PC-3 (cell line): ENCODE measurements around the gene MAN1B1. TPM values are rescaled to one million over a fixed set of nuclear protein-coding genes. Genes with fewer than 3 reads are reported as not detected.

Experiments used
- ATAC-seq: fragments of 200-7000 bp; cut with Tn5 transposase; 2 replicates; pipeline ENCODE4 v1.9.1; 2020; ENCODE audit warnings: mild to moderate bottlenecking, moderate library complexity
- BruUV-seq: library from RNA; stranded (reverse); fragments of 400-500 nt; replicated peaks from 2 replicates; lab custom pipeline; 2021; lab: Mats Ljungman, UMichigan
- CTCF ChIA-PET: fragments of 300-600 bp; sonication (Branson Sonifier 250); formaldehyde crosslinking; loops from one replicate; lab custom pipeline; 2022; ENCODE audit warnings: antibody characterized with exemption; lab: Charles Lee
- POLR2A ChIA-PET: fragments of 300-600 bp; sonication (Branson Sonifier 250); formaldehyde crosslinking; loops from one replicate; lab custom pipeline; 2022; ENCODE audit warnings: antibody characterized with exemption; ENCODE audit not compliant: unreplicated experiment; lab: Charles Lee
- DNase-seq: peaks from one replicate; pipeline ENCODE4 v3.0.0-alpha.2; 2015
- H2AFZ ChIP-seq: fragments of 300-600 bp; sonication (generic); 2 replicates; pipeline ENCODE4 v1.6.0; 2016; ENCODE audit warnings: antibody characterized with exemption, low read length
- H3F3A ChIP-seq: fragments of 300-600 bp; sonication (generic); one replicate; pipeline ENCODE4 v1.6.0; 2017; ENCODE audit warnings: antibody characterized with exemption, low read length, control low read depth, mild to moderate bottlenecking; ENCODE audit not compliant: unreplicated experiment
- H3K27ac ChIP-seq: fragments of 300-600 bp; sonication (generic); 2 replicates; pipeline ENCODE4 v1.5.1; 2016; ENCODE audit warnings: mild to moderate bottlenecking, low read length
- H3K27me3 ChIP-seq: fragments of 300-600 bp; sonication (generic); 2 replicates; pipeline ENCODE4 v1.6.1; 2016; ENCODE audit warnings: low read length, mixed read lengths
- H3K36me3 ChIP-seq: fragments of 300-600 bp; sonication (generic); 2 replicates; pipeline ENCODE4 v1.6.1; 2016; ENCODE audit warnings: low read depth, mixed run types, low read length, mixed read lengths
- H3K4me1 ChIP-seq: fragments of 300-600 bp; sonication (generic); 2 replicates; pipeline ENCODE4 v1.5.1; 2016; ENCODE audit warnings: low read length; ENCODE audit not compliant: insufficient read depth
- H3K4me2 ChIP-seq: fragments of 300-600 bp; sonication (generic); 2 replicates; pipeline ENCODE4 v1.6.0; 2016; ENCODE audit warnings: low read length
- H3K4me3 ChIP-seq: fragments of 300-600 bp; sonication (generic); 2 replicates; pipeline ENCODE4 v1.5.1; 2016; ENCODE audit warnings: mild to moderate bottlenecking, low read length, mixed read lengths
- H3K79me2 ChIP-seq: fragments of 300-600 bp; sonication (generic); 2 replicates; pipeline ENCODE4 v1.6.1; 2017; ENCODE audit warnings: low read length, mixed read lengths
- H3K9ac ChIP-seq: fragments of 300-600 bp; sonication (generic); 2 replicates; pipeline ENCODE4 v1.6.0; 2016; ENCODE audit warnings: mild to moderate bottlenecking, low read length
- H3K9me2 ChIP-seq: fragments of 300-600 bp; sonication (generic); replicated peaks from 2 replicates; pipeline ENCODE4 v1.6.1; 2016; ENCODE audit warnings: mixed run types, low read length, mixed read lengths
- H3K9me3 ChIP-seq: fragments of 300-600 bp; sonication (generic); 2 replicates; pipeline ENCODE4 v1.6.1; 2016; ENCODE audit warnings: low read length, mixed read lengths
- H4K20me1 ChIP-seq: fragments of 300-600 bp; sonication (generic); 2 replicates; pipeline ENCODE4 v1.6.1; 2016; ENCODE audit warnings: low read length, mixed read lengths
- CTCF ChIP-seq: fragments of 300-600 bp; sonication (generic); conservative IDR thresholded peaks from 2 replicates; pipeline ENCODE4 v1.5.1; 2017; ENCODE audit warnings: antibody characterized with exemption, low read depth, mild to moderate bottlenecking, low read length
- EZH2 ChIP-seq: fragments of 300-600 bp; sonication (generic); IDR thresholded peaks from one replicate; pipeline ENCODE4 v1.6.1; 2017; ENCODE audit warnings: antibody characterized with exemption, mild to moderate bottlenecking, low read length; ENCODE audit not compliant: unreplicated experiment
- EZH2phosphoT487 ChIP-seq: fragments of 300-600 bp; sonication (generic); IDR thresholded peaks from 2 replicates; pipeline ENCODE4 v1.6.1; 2018; ENCODE audit warnings: mild to moderate bottlenecking, antibody characterized with exemption, low read length, borderline replicate concordance
- intact Hi-C: fragments of 100-400 bp; cut with micrococcal nuclease; formaldehyde crosslinking; loops from 2 replicates; pipeline ENCODE4 v1.9.0; 2023
- total RNA-seq: library from RNA; depleted of rRNA; stranded (reverse); fragments of >200 nt; gene quantifications from 2 replicates; pipeline ENCODE4 v1.2.3, GENCODE V29; 2014

The MAN1B1 gene
- total RNA-seq, 1 experiment from 2014 or later, result 65.5 TPM

GRCh38 chr9:137044502-137045177 lies 42.1 kb upstream of the MAN1B1 start:
- intact Hi-C loops, result no loop called here
- peak overlapping the region; percentile 76 for H3K4me3 ChIP-seq
- ATAC-seq (peak; percentile 53), DNase-seq (peak; percentile 45)
- BruUV-seq, result no TSS peak
- no peaks in the 10 kb centered on the region for H3K9me2 ChIP-seq
- POLR2A ChIA-PET, result no interaction called here
- no peaks in the 10 kb centered on the region for H3K27me3 ChIP-seq
- no peak overlapping the region for H2AFZ ChIP-seq
- H3K79me2 ChIP-seq, result peaks cover 24% of the 10 kb centered on the region
- H3K4me1 ChIP-seq, result peaks cover 9% of the 10 kb centered on the region; the same call in 1 of the 2 replicates
- H3K27ac ChIP-seq, result no peak overlapping the region
- H3K9ac ChIP-seq, result peak overlapping the region; percentile 44; the same call in 1 of the 2 replicates
- H3K4me2 ChIP-seq, result peak overlapping the region; percentile 95
- no peaks in the 10 kb centered on the region for H3K9me3 ChIP-seq
- TF ChIP-seq EZH2 (no peak), EZH2phosphoT487 (no peak), CTCF (no peak)
- no peaks in the 10 kb centered on the region for H3F3A ChIP-seq
- peaks cover 7% of the 10 kb centered on the region; the same call in 1 of the 2 replicates for H4K20me1 ChIP-seq
- H3K36me3 ChIP-seq, result no peaks in the 10 kb centered on the region
- CTCF ChIA-PET, result interaction anchor here (1.3 kb wide), 1 partner anchor 15 kb away, joined by 4 read pairs; no protein-coding TSS in a partner anchor

- CTCF ChIA-PET, result interaction anchor here (1.3 kb wide), 1 partner anchor 16 kb away, joined by 4 read pairs; no protein-coding TSS in a partner anchor
- DNase-seq (peak; percentile 25), ATAC-seq (peak; percentile 25)
- TF ChIP-seq CTCF, result no peak
- no peak for TF ChIP-seq EZH2
- no peak for TF ChIP-seq EZH2phosphoT487
- no peaks in the 10 kb centered on the region for H3F3A ChIP-seq
- H3K4me3 ChIP-seq, result peak overlapping the region; percentile 84
- H3K79me2 ChIP-seq, result peaks cover 24% of the 10 kb centered on the region
- peaks cover 9% of the 10 kb centered on the region; the same call in 1 of the 2 replicates for H3K4me1 ChIP-seq
- no TSS peak for BruUV-seq
- POLR2A ChIA-PET, result no interaction called here
- no peaks in the 10 kb centered on the region for H3K27me3 ChIP-seq
- peak overlapping the region; percentile 49 for H3K9ac ChIP-seq
- H3K4me2 ChIP-seq, result peak overlapping the region; percentile 98
- H2AFZ ChIP-seq, result peak overlapping the region; percentile 96
- intact Hi-C loops, result no loop called here
- no peaks in the 10 kb centered on the region for H3K9me3 ChIP-seq
- no peaks in the 10 kb centered on the region for H3K36me3 ChIP-seq
- H3K9me2 ChIP-seq, result no peaks in the 10 kb centered on the region
- no peak overlapping the region for H3K27ac ChIP-seq
- peaks cover 7% of the 10 kb centered on the region; the same call in 1 of the 2 replicates for H4K20me1 ChIP-seq
Measured at GRCh38 chr9:137045294-137046087, 41.3 kb upstream of the MAN1B1 start.
